Endothelial cell of umbilical vein (primary cell): ENCODE data around the gene DMRTB1. TPM values are rescaled to one million over a fixed set of nuclear protein-coding genes. Genes with fewer than 3 reads are reported as not detected.

Experiments
- BruUV-seq: library from RNA; stranded (reverse); fragments of 400-500 nt; replicated peaks from 2 replicates; lab custom pipeline; 2021; lab: Mats Ljungman, UMichigan
- CTCF ChIA-PET: fragments of 300-600, 350-600 bp; sonication (Branson Sonifier 250); formaldehyde crosslinking; loops from one replicate; lab custom pipeline; 2021; ENCODE audit warnings: antibody characterized with exemption, inconsistent platforms; lab: Charles Lee
- POLR2A ChIA-PET: fragments of 300-600, 350-600 bp; sonication (Branson Sonifier 250); formaldehyde crosslinking; loops from one replicate; lab custom pipeline; 2021; ENCODE audit warnings: antibody characterized with exemption, inconsistent platforms; lab: Charles Lee
- DNase-seq: peaks from one replicate; pipeline ENCODE4 v3.0.0-alpha.2; 2011; ENCODE audit warnings: low read depth, low spot score
- FAIRE-seq: peaks from 2 replicates; lab custom pipeline; 2011; peaks lifted over from hg19 to GRCh38; lab: Jason Lieb, UNC
- H2AFZ ChIP-seq: 2 replicates; pipeline ENCODE4 v1.6.0; 2012; ENCODE audit warnings: low read depth, low read length, control low read depth, inconsistent platforms
- H3K27ac ChIP-seq: 2 replicates; pipeline ENCODE4 v1.5.1; 2011; ENCODE audit warnings: low read depth, mild to moderate bottlenecking, control low read depth, low read length, moderate library complexity; ENCODE audit not compliant: insufficient read depth
- H3K27me3 ChIP-seq, 2 experiments: 2 replicates each; pipeline versions ENCODE4 v1.6.0 to v1.6.1; 2011; ENCODE audit warnings: low read length in 2 of 2, mixed read lengths in 1 of 2; ENCODE audit not compliant: control insufficient read depth in 2 of 2, insufficient read depth in 2 of 2
- H3K36me3 ChIP-seq, 2 experiments: 2 replicates in 1 of 2; 3 replicates in 1 of 2; pipeline ENCODE4 v1.5.1; 2011; ENCODE audit warnings: low read length in 2 of 2, mild to moderate bottlenecking in 1 of 2, moderate library complexity in 1 of 2; ENCODE audit not compliant: control insufficient read depth in 2 of 2, insufficient read depth in 2 of 2; ENCODE audit errors: extremely low read depth in 1 of 2
- H3K4me1 ChIP-seq: 3 replicates; pipeline ENCODE4 v1.5.1; 2011; ENCODE audit warnings: mild to moderate bottlenecking, low read length; ENCODE audit not compliant: control insufficient read depth, insufficient read depth; ENCODE audit errors: extremely low read depth
- H3K4me2 ChIP-seq: 2 replicates; pipeline ENCODE4 v1.6.1; 2011; ENCODE audit warnings: low read length, control low read depth, mixed read lengths; ENCODE audit not compliant: insufficient read depth
- H3K4me3 ChIP-seq, 3 experiments: fragments of 200-600 bp in 1 of 3; sonication (generic), shearing (Covaris generic) in 1 of 3; replicated peaks in 1 of 3; 2 replicates each; pipeline ENCODE4 v1.5.1; 2011 to 2016; ENCODE audit warnings: control low read depth in 3 of 3, low read length in 3 of 3, mild to moderate bottlenecking in 2 of 3, inconsistent platforms in 1 of 3, low read depth in 1 of 3, moderate library complexity in 1 of 3; ENCODE audit not compliant: insufficient read depth in 1 of 3
- H3K79me2 ChIP-seq: 2 replicates; pipeline ENCODE4 v1.6.0; 2012; ENCODE audit warnings: low read length, inconsistent platforms; ENCODE audit not compliant: control insufficient read depth, insufficient read depth
- H3K9ac ChIP-seq: replicated peaks from 2 replicates; pipeline ENCODE3; 2011; ENCODE audit warnings: low read length, control low read depth; ENCODE audit not compliant: insufficient read depth; ENCODE audit errors: extremely low read depth
- H3K9me1 ChIP-seq: replicated peaks from 3 replicates; pipeline ENCODE4 v1.6.0; 2011; ENCODE audit warnings: mild to moderate bottlenecking, low read length; ENCODE audit not compliant: control insufficient read depth, insufficient read depth; ENCODE audit errors: extremely low read depth
- H3K9me3 ChIP-seq: replicated peaks from 2 replicates; pipeline ENCODE4 v1.5.1; 2012; ENCODE audit warnings: low read length, inconsistent platforms; ENCODE audit not compliant: control insufficient read depth, insufficient read depth
- H4K20me1 ChIP-seq: replicated peaks from 2 replicates; pipeline ENCODE3; 2011; ENCODE audit warnings: mild to moderate bottlenecking, low read length; ENCODE audit not compliant: control insufficient read depth, insufficient read depth; ENCODE audit errors: extremely low read depth
- CTCF ChIP-seq, 2 donors: IDR thresholded peaks; 1 replicate in 1 of 2; 2 replicates in 1 of 2; pipeline ENCODE4 v1.5.1; 2011; ENCODE audit warnings: low read length in 2 of 2, mild to moderate bottlenecking in 2 of 2, moderate library complexity in 2 of 2, control low read depth in 1 of 2, inconsistent platforms in 1 of 2, low read depth in 1 of 2; ENCODE audit not compliant: insufficient read depth in 1 of 2; ENCODE audit errors: extremely low read depth in 1 of 2
- EZH2 ChIP-seq: IDR thresholded peaks from 2 replicates; pipeline ENCODE4 v1.6.1; 2012; ENCODE audit warnings: borderline replicate concordance, low read depth, mild to moderate bottlenecking, moderate library complexity, low read length, inconsistent platforms; ENCODE audit not compliant: severe bottlenecking
- FOS ChIP-seq: IDR thresholded peaks from 2 replicates; pipeline ENCODE4 v1.6.1; 2011; ENCODE audit warnings: mild to moderate bottlenecking, low read length, moderate library complexity, borderline replicate concordance; ENCODE audit not compliant: insufficient read depth
- GATA2 ChIP-seq: IDR thresholded peaks from 2 replicates; pipeline ENCODE4 v1.7.0; 2011; ENCODE audit warnings: low read depth, mild to moderate bottlenecking, moderate library complexity, mixed read lengths, low read length; ENCODE audit not compliant: insufficient read length, insufficient read depth
- JUN ChIP-seq: IDR thresholded peaks from 2 replicates; pipeline ENCODE4 v1.6.1; 2011; ENCODE audit warnings: borderline replicate concordance, low read depth; ENCODE audit not compliant: insufficient read length, insufficient read depth
- MAX ChIP-seq: IDR thresholded peaks from 2 replicates; pipeline ENCODE4 v1.6.1; 2011; ENCODE audit not compliant: insufficient read depth, insufficient read length
- MYC ChIP-seq: IDR thresholded peaks from one replicate; pipeline ENCODE4 v1.6.1; 2011; ENCODE audit warnings: mild to moderate bottlenecking, low read depth, low read length
- POLR2A ChIP-seq: IDR thresholded peaks from 2 replicates; pipeline ENCODE4 v1.6.1; 2012; ENCODE audit warnings: low read depth, mild to moderate bottlenecking, control low read depth, low read length
- POLR2AphosphoS5 ChIP-seq: IDR thresholded peaks from 2 replicates; pipeline ENCODE4 v1.6.1; 2012; ENCODE audit warnings: low read depth, mild to moderate bottlenecking, control low read depth, low read length, moderate library complexity; ENCODE audit not compliant: insufficient read depth
- dilution Hi-C: fragments of 300-500 bp; cut with MboI; formaldehyde crosslinking; loops from one replicate; pipeline ENCODE4 v1.15.0; 2019; ENCODE audit warnings: low sequenced_read_pairs; ENCODE audit not compliant: extremely low pct_ligation_motif_present
- intact Hi-C: fragments of 100-400 bp; cut with micrococcal nuclease; formaldehyde crosslinking; loops from one replicate; pipeline ENCODE4 v1.10.0; 2022
- polyA plus RNA-seq, 4 experiments: library from polyadenylated mRNA; depleted of rRNA in 3 of 4; stranded (reverse) in 3 of 4; unstranded in 1 of 4; fragments of >200 nt; gene quantifications; 2 replicates each; pipeline versions ENCODE4 v1.2.1 to v1.2.3, GENCODE V29; 2011 to 2012; ENCODE audit warnings: missing spikeins in 1 of 4
- total RNA-seq: library from RNA; stranded (reverse); gene quantifications from 2 replicates; pipeline ENCODE4 v1.2.3, GENCODE V29; 2021

The DMRTB1 gene
- total and polyA plus RNA-seq, 2 donors (not counting 3 experiments of a cell fraction or from before 2014, with no cell fraction given): not detected

GRCh38 chr1:53511933-53512806 is 53.0 kb downstream of the DMRTB1 start:
- H3K4me2 ChIP-seq: no peak overlapping the region
- no peak overlapping the region for H3K4me3 ChIP-seq
- no peaks in the 10 kb centered on the region for H3K36me3 ChIP-seq
- dilution Hi-C loops (no loop called here), intact Hi-C loops (no loop called here)
- no peaks in the 10 kb centered on the region for H3K9me3 ChIP-seq
- FAIRE-seq (no peak), DNase-seq (no peak)
- no peak overlapping the region for H3K9ac ChIP-seq
- no peaks in the 10 kb centered on the region for H3K79me2 ChIP-seq
- H3K27me3 ChIP-seq: no peaks in the 10 kb centered on the region
- no TSS peak for BruUV-seq
- ChIA-PET CTCF (no interaction called here), POLR2A (no interaction called here)
- H2AFZ ChIP-seq: no peak overlapping the region
- H3K9me1 ChIP-seq: no peaks in the 10 kb centered on the region
- no peak overlapping the region for H3K27ac ChIP-seq
- H3K4me1 ChIP-seq: no peaks in the 10 kb centered on the region
- TF ChIP-seq MAX (no peak), JUN (no peak), POLR2A (no peak), MYC (no peak), EZH2 (no peak), POLR2AphosphoS5 (no peak), GATA2 (no peak), CTCF (IDR thresholded peaks at IDR 0.05; ENCODE audit: extremely low read depth in 1 of 2, insufficient read depth in 1 of 2, low read depth in 1 of 2, low read length in 2 of 2) (no peak), FOS (no peak)
- H4K20me1 ChIP-seq: no peaks in the 10 kb centered on the region
